ENCODE data around the gene PTPRD. TPM values are rescaled to one million over a fixed set of nuclear protein-coding genes. Genes with fewer than 3 reads are reported as not detected.

The PTPRD gene
- total and polyA plus RNA-seq, 2 of the 4 experiments (the other 2 are of a cell fraction): 0.07 to 0.18 TPM

DNA sequence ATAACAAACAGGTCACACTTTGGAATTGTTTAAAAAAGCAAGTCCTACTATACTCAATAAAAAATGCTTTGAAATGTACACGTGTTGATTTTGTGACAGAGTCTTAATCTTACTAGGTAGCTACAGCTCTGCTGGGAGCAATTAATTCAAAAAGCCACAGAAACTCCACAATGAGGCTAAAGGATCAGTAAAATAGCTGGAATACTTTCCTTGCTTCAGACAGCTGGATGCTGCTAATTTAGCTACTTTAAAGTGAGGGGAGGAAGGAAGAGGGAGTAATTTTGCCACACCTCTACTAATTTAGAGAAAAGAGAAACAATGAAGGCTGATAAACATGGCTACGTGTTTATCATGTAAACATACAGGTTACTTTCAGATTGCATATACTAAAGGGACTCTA, 1885.6 kb downstream of the PTPRD start:
- Histone ChIP-seq H3K27me3 (ENCODE audit: control insufficient read depth, insufficient read depth, low read length) (no peaks in the 10 kb centered on the region), H3K4ac (ENCODE audit: low read depth, low read length) (no peak overlapping the region), H3K36me3 (ENCODE audit: control insufficient read depth, insufficient read depth, low read length) (no peaks in the 10 kb centered on the region), H3K18ac (ENCODE audit: low read depth, low read length) (no peak overlapping the region), H3K9me3 (ENCODE audit: control insufficient read depth, insufficient read depth, low read length) (peaks cover 1% of the 10 kb centered on the region; the same call in 1 of the 2 replicates), H3K27ac (ENCODE audit: insufficient read depth, low read length) (no peak overlapping the region), H3K9me1 (ENCODE audit: insufficient read depth, low read length) (no peaks in the 10 kb centered on the region), H3K23ac (ENCODE audit: low read depth, low read length) (no peak overlapping the region), H2BK20ac (ENCODE audit: low read depth, low read length) (no peak overlapping the region), H3K4me3 (ENCODE audit: insufficient read depth, low read depth, low read length) (no peak overlapping the region), H3K56ac (ENCODE audit: extremely low read depth, insufficient read depth, low read length) (no peak overlapping the region), H4K20me1 (ENCODE audit: insufficient read depth, low read length) (no peaks in the 10 kb centered on the region), H4K91ac (ENCODE audit: insufficient read depth, low read depth, low read length) (no peak overlapping the region), H3K79me1 (ENCODE audit: low read depth in 1 of 2, low read length in 2 of 2) (no peaks in the 10 kb centered on the region), H2AK9ac (replicated peaks; ENCODE audit: low read depth, low read length, poor library complexity) (no peak overlapping the region), H2AK5ac (ENCODE audit: low read depth, low read length) (no peak overlapping the region), H3K9ac (ENCODE audit: low read depth, low read length) (no peak overlapping the region), H3K4me1 (ENCODE audit: control insufficient read depth, insufficient read depth, low read length) (no peaks in the 10 kb centered on the region), H4K8ac (ENCODE audit: low read depth in 2 of 2, low read length in 2 of 2) (no peak overlapping the region), H2BK120ac (ENCODE audit: low read depth, low read length) (no peak overlapping the region), H3K14ac (replicated peaks; ENCODE audit: low read depth, low read length) (no peak overlapping the region), H2AFZ (replicated peaks; ENCODE audit: low read length, poor library complexity) (no peak overlapping the region), H2BK15ac (ENCODE audit: low read depth, low read length) (no peak overlapping the region), H3K4me2 (ENCODE audit: low read depth, low read length) (no peak overlapping the region), H4K5ac (ENCODE audit: low read depth, low read length) (no peak overlapping the region), H2BK5ac (ENCODE audit: low read depth, low read length, poor library complexity, severe bottlenecking) (no peak overlapping the region)
- DNase-seq (no peak), ATAC-seq (ENCODE audit: low read depth) (no peak)
- intact Hi-C loops (cut with micrococcal nuclease): no loop called here
- BruUV-seq (replicated peaks): no TSS peak
- ChIA-PET CTCF (no interaction called here), POLR2A (ENCODE audit: unreplicated experiment) (no interaction called here)
- in situ Hi-C loops (cut with MboI; ENCODE audit: low sequenced_read_pairs): no loop called here
- TF ChIP-seq FOS (IDR thresholded peaks at IDR 0.05; ENCODE audit: low read depth, low read length): no peak
- TF ChIP-seq MAFK (IDR thresholded peaks at IDR 0.05; ENCODE audit: low read depth, low read length): no peak
- no peak for TF ChIP-seq BHLHE40 (IDR thresholded peaks at IDR 0.05; ENCODE audit: low read depth, low read length)
- TF ChIP-seq MAZ (IDR thresholded peaks at IDR 0.05; ENCODE audit: borderline replicate concordance, low read depth, low read length): no peak
- TF ChIP-seq RCOR1 (IDR thresholded peaks at IDR 0.05; ENCODE audit: insufficient replicate concordance, low read length): no peak
- TF ChIP-seq RAD21 (IDR thresholded peaks at IDR 0.05; ENCODE audit: low read length): no peak
- no peak for TF ChIP-seq NFE2L2 (IDR thresholded peaks at IDR 0.05; ENCODE audit: low read depth, low read length)
- no peak for TF ChIP-seq CEBPB (IDR thresholded peaks at IDR 0.05; ENCODE audit: low read depth, low read length)
- TF ChIP-seq CTCF (conservative IDR thresholded peaks at IDR 0.05; ENCODE audit: low read depth, low read length): no peak
- TF ChIP-seq USF2 (IDR thresholded peaks at IDR 0.05; ENCODE audit: low read depth, low read length): no peak
- no peak for TF ChIP-seq SMC3 (IDR thresholded peaks at IDR 0.05; ENCODE audit: low read depth, low read length)
- TF ChIP-seq RFX5 (IDR thresholded peaks at IDR 0.05; ENCODE audit: low read depth, low read length): no peak
- TF ChIP-seq, protein P1, sequence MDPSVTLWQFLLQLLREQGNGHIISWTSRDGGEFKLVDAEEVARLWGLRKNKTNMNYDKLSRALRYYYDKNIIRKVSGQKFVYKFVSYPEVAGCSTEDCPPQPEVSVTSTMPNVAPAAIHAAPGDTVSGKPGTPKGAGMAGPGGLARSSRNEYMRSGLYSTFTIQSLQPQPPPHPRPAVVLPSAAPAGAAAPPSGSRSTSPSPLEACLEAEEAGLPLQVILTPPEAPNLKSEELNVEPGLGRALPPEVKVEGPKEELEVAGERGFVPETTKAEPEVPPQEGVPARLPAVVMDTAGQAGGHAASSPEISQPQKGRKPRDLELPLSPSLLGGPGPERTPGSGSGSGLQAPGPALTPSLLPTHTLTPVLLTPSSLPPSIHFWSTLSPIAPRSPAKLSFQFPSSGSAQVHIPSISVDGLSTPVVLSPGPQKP (IDR thresholded peaks at IDR 0.05; ENCODE audit: borderline replicate concordance, low read depth, low read length): no peak
- no peak for TF ChIP-seq MXI1 (IDR thresholded peaks at IDR 0.05; ENCODE audit: borderline replicate concordance, low read depth, low read length)
- TF ChIP-seq POLR2A (IDR thresholded peaks at IDR 0.05; ENCODE audit: low read depth, low read length): no peak
- TF ChIP-seq CHD1 (IDR thresholded peaks at IDR 0.05; ENCODE audit: low read depth, low read length): no peak
- dilution Hi-C loops (cut with HindIII; ENCODE audit: low sequenced_read_pairs, unreplicated experiment): no loop called here
- WGBS, 2 experiments (ENCODE audit: extremely low coverage in 2 of 2, insufficient read length in 1 of 2): no CpG with 5 or more reads among the region's 2 CpGs
